ENCODE measurements around the gene C1QL1. TPM values are rescaled to one million over a fixed set of nuclear protein-coding genes. Genes with fewer than 3 reads are reported as not detected.

The C1QL1 gene
- total and polyA plus RNA-seq, 3 donors from 2014 or later = 0.74 to 1.7 (median 1.3) TPM

GRCh38 chr17:44992242-44992939 lies 24.3 kb upstream of the C1QL1 start:
- Histone ChIP-seq H3K9me3 (no peaks in the 10 kb centered on the region), H3K27me3 (no peaks in the 10 kb centered on the region), H3K36me3 (ENCODE audit: low read depth, missing control alignments) (no peaks in the 10 kb centered on the region), H3K27ac (no peak overlapping the region), H3K4me1 (peaks cover 6% of the 10 kb centered on the region), H3K4me3 (no peak overlapping the region)
- 83 to 94% methylated on average over 5 of the region's 5 CpGs for WGBS, 2 donors
- no peak for TF ChIP-seq CTCF (IDR thresholded peaks at IDR 0.05)
- no peak for TF ChIP-seq POLR2A (IDR thresholded peaks at IDR 0.05)
- no peak for DNase-seq
- intact Hi-C loops (cut with DNase I; ENCODE audit: low total_unique reads) = no loop called here

GRCh38 chr17:44990994-44991393 lies 22.9 kb upstream of the C1QL1 start:
- H3K4me1 ChIP-seq = peaks cover 8% of the 10 kb centered on the region
- no peak for TF ChIP-seq CTCF (IDR thresholded peaks at IDR 0.05)
- no peak for TF ChIP-seq POLR2A (IDR thresholded peaks at IDR 0.05)

GRCh38 chr17:44989552-44990138 lies 21.5 kb upstream of the C1QL1 start:
- no peak overlapping the region for H3K4me3 ChIP-seq
- DNase-seq = no peak
- no peaks in the 10 kb centered on the region for H3K27me3 ChIP-seq
- H3K27ac ChIP-seq = no peak overlapping the region
- no peaks in the 10 kb centered on the region for H3K36me3 ChIP-seq (ENCODE audit: low read depth, missing control alignments)
- no peaks in the 10 kb centered on the region for H3K9me3 ChIP-seq
- peaks cover 8% of the 10 kb centered on the region for H3K4me1 ChIP-seq
- WGBS, 2 donors = 90 to 94% methylated on average over 16 to 17 of the region's 17 CpGs
- no peak for TF ChIP-seq CTCF (IDR thresholded peaks at IDR 0.05)
- TF ChIP-seq POLR2A (IDR thresholded peaks at IDR 0.05) = no peak
- intact Hi-C loops (cut with DNase I; ENCODE audit: low total_unique reads) = no loop called here

More at GRCh38 chr17:44990994-44991393, 22.9 kb upstream of the C1QL1 start:
- intact Hi-C loops (cut with DNase I; ENCODE audit: low total_unique reads) = no loop called here
- H3K27ac ChIP-seq = no peak overlapping the region
- H3K4me3 ChIP-seq = no peak overlapping the region
- 81 to 87% methylated on average over 10 of the region's 10 CpGs for WGBS, 2 donors
- H3K36me3 ChIP-seq (ENCODE audit: low read depth, missing control alignments) = no peaks in the 10 kb centered on the region
- no peak for DNase-seq
- H3K9me3 ChIP-seq = no peaks in the 10 kb centered on the region
- no peaks in the 10 kb centered on the region for H3K27me3 ChIP-seq

- no peaks in the 10 kb centered on the region for H3K27me3 ChIP-seq
- no peaks in the 10 kb centered on the region for H3K36me3 ChIP-seq (ENCODE audit: low read depth, missing control alignments)
- H3K9me3 ChIP-seq = no peaks in the 10 kb centered on the region
- peaks cover 8% of the 10 kb centered on the region for H3K4me1 ChIP-seq
- no peak overlapping the region for H3K27ac ChIP-seq
- H3K4me3 ChIP-seq = peak overlapping the region in 1 of 2 donors; percentile 12
- 43 to 63% methylated on average over 24 to 34 of the region's 34 CpGs for WGBS, 2 donors
- TF ChIP-seq POLR2A (IDR thresholded peaks at IDR 0.05) (no peak), CTCF (IDR thresholded peaks at IDR 0.05) (no peak)
- no peak for DNase-seq
- intact Hi-C loops (cut with DNase I; ENCODE audit: low total_unique reads) = no loop called here
These were observed 20.2 kb upstream of the C1QL1 start for GRCh38 chr17:44988044-44988942.

Measured in testis (tissue), 3 donors.